Measurements from ENCODE around the gene ZNF791.
"Not testable (repeated sequence)": the region's sequence is repeated elsewhere in the genome, so short reads cannot be mapped to it uniquely, and the experiment has no call there.

Gene ZNF791

DNA sequence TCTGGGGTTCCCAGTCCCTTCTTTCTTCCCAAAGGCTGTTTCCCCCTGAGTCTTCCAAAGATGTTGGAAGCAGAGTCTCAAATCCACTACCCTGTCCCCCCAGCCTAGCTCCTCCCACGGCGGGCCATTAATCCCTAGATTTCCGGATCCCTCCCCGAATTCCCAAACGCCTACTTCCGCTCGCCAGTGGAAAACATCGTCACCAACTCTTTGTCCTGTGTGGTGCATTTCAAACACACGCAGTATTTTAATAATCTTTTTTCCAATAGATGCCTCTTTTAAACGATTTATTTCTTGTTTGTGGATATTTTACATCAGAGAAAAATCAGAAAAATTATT, 610 bp downstream of the ZNF791 start:
- peak overlapping the region; percentile 100 for H3K4me3 ChIP-seq (ENCODE audit: low read depth, low read length)
- no peak for TF ChIP-seq CTCF (conservative IDR thresholded peaks at IDR 0.05; ENCODE audit: low read depth, low read length)
- peak; percentile 55 for DNase-seq (ENCODE audit: low read depth)

DNA sequence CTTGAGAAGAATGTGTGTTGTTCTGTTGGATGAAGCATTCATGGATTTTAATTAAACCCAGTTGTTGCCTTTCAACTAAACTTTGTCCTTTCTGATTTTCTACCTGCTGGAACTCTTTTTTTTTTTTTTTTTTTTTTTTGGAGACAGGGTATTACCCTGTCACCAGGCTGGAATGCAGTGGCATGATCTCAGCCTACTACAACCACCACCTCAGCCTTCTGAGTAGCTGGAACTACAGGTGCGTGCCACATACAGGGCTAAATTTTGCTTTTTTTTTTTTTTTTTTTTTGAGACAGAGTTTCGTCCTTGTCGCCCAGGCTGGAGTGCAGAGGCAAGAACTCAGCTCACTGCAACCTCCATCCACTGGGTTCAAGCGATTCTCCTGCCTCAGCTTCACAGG, 6.9 kb downstream of the ZNF791 start:
- no peak for TF ChIP-seq CTCF (conservative IDR thresholded peaks at IDR 0.05; ENCODE audit: low read depth, low read length)
- no peak for DNase-seq (ENCODE audit: low read depth)
- no peak overlapping the region for H3K4me3 ChIP-seq (ENCODE audit: low read depth, low read length)

DNA sequence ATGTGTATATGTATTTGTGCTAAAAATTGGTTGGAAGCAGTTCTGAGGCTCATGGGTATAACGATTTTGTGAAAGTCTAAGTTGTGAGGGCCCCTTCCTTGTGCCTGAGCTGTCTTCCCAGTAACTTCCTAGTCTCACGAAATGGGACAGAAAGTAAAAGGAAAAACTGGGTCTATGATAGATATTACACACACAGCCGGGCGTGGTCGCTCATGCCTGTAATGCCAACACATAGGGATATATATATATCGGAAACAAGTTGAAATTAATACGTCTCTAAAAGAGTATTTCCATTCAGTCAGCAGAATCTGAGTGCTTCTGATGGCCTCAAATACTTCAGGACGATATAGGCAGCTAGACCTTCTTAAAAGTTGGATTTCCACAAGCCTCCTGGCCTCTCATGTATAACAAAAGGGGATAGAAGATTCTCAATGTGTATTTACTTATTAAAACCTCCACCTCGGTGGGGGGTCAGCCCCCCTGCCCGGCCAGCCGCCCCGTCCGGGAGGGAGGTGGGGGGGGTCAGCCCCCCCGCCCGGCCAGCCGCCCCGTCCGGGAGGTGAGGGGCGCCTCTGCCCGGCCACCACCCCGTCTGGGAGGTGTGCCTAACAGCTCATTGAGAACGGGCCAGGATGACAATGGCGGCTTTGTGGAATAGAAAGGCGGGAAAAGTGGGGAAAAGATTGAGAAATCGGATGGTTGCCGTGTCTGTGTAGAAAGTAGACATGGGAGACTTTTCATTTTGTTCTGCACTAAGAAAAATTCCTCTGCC, 10.7 kb downstream of the ZNF791 start:
- H3K4me3 ChIP-seq (ENCODE audit: low read depth, low read length); DNase-seq (ENCODE audit: low read depth): not testable (repeated sequence)

DNA sequence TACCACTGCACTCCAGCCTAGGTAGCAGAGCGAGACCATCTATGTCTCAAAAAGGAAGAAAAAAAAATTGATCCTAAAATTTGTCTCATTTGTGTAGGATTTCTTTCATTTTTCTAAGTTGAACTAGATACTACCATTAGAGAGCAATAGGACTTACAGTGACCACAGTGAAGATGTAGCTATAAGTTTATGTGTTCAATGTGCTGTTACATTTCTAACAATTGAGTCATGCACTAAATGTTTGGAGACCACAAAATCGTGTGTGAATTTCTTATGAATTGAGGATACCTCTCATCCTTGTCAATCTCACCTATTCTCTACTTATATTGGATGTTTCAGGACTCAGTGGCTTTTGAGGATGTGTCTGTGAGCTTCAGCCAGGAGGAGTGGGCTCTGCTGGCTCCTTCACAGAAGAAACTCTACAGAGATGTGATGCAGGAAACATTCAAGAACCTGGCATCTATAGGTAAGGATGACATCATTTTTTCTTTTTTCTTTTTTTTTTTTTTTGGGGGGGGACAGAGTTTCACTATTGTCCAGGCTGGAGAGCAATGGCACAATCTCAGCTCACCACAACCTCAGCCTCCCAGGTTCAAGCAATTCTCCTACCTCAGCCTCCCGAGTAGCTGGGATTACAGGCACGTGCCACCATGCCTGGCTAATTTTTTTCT, 12.8 kb downstream of the ZNF791 start:
- no peak overlapping the region for H3K4me3 ChIP-seq (ENCODE audit: low read depth, low read length)
- TF ChIP-seq CTCF (conservative IDR thresholded peaks at IDR 0.05; ENCODE audit: low read depth, low read length): no peak
- DNase-seq (ENCODE audit: low read depth): peak; percentile 18

DNA sequence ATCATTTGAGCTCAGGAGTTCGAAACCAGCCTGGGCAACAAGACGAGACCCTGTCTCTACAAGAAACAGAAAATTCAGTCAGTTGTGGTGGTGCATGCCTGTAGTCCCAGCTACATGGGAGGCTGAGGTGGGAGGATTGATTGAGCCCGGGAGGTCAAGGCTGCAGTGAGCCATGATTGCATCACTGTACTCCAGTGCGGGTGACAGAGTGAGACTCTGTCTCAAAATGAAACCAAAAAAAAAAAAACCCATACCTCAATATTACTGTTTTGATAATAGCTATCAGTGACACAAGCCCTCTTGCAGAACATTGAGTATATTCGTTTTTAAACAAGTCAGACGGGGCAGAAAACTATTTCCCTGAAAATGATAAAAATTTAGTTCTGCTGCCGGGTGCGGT, 16.2 kb downstream of the ZNF791 start:
- no peak overlapping the region for H3K4me3 ChIP-seq (ENCODE audit: low read depth, low read length)
- DNase-seq (ENCODE audit: low read depth): no peak
- TF ChIP-seq CTCF (conservative IDR thresholded peaks at IDR 0.05; ENCODE audit: low read depth, low read length): no peak

DNA sequence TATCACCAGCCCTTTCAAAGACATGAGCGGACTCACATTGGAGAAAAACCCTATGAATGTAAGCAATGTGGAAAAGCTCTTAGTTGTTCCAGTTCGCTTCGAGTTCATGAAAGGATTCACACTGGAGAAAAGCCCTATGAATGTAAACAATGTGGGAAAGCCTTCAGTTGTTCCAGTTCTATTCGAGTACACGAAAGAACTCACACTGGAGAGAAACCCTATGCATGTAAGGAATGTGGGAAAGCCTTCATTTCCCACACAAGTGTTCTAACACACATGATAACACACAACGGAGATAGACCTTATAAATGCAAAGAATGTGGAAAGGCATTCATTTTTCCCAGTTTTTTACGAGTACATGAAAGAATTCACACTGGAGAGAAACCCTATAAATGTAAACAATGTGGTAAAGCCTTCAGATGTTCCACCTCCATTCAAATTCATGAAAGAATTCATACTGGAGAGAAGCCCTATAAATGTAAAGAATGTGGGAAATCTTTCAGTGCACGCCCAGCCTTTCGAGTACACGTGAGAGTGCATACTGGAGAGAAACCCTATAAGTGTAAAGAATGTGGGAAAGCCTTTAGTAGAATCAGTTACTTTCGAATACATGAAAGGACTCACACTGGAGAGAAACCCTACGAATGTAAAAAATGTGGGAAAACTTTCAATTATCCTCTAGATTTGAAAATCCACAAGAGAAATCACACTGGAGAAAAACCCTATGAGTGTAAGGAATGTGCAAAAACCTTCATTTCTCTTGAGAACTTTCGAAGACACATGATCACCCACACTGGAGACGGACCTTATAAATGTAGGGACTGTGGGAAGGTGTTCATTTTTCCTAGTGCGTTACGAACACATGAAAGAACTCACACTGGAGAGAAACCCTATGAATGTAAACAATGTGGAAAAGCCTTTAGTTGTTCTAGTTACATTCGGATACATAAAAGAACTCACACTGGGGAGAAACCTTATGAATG, 17.6 kb downstream of the ZNF791 start:
- H3K4me3 ChIP-seq (ENCODE audit: low read depth, low read length): no peak overlapping the region
- peak; percentile 47 for DNase-seq (ENCODE audit: low read depth)
- TF ChIP-seq CTCF (conservative IDR thresholded peaks at IDR 0.05; ENCODE audit: low read depth, low read length): no peak

DNA sequence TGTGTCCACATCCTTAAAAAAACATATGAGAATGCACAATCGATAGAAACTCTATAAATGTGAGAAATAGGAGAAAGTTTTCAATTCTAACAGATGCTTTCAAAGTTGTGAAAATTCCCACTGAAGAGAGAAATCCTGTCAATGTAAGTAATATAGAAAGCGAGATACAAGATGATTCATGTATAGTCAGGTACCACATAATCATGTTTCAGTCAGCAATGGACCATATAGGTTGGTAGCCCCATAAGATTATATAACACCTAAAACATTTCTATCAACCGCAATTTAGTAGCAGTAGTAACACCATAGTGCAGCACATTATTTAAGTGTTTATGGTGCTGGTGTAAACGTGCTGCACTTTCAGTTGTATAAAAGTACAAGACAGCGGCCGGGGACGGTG, 18.5 kb downstream of the ZNF791 start:
- TF ChIP-seq CTCF (conservative IDR thresholded peaks at IDR 0.05; ENCODE audit: low read depth, low read length): no peak

More for the DNA sequence above, 18.5 kb downstream of the ZNF791 start:
- no peak for DNase-seq (ENCODE audit: low read depth)
- H3K4me3 ChIP-seq (ENCODE audit: low read depth, low read length): no peak overlapping the region
